Fibroblast of villous mesenchyme (primary cell): ENCODE results near the gene C11orf54. TPM values are rescaled to one million over a fixed set of nuclear protein-coding genes. Genes with fewer than 3 reads are reported as not detected.

Experiments
- DNase-seq: peaks from one replicate; pipeline ENCODE4 v3.0.0-alpha.2; 2010; ENCODE audit warnings: low read depth
- H3K4me3 ChIP-seq: 2 replicates; pipeline ENCODE4 v1.5.1; 2011; ENCODE audit warnings: low read depth, mild to moderate bottlenecking, low read length
- total RNA-seq: library from RNA; depleted of rRNA; stranded (reverse); fragments of >200 nt; gene quantifications from 2 replicates; pipeline ENCODE4 v1.2.3, GENCODE V29; 2012
- TF ChIP-seq, protein P1 (sequence below): IDR thresholded peaks from 2 replicates; pipeline ENCODE4 v1.5.1; 2012; ENCODE audit warnings: low read depth, mild to moderate bottlenecking, low read length; ENCODE audit not compliant: insufficient read depth

The C11orf54 gene
- total RNA-seq, 1 donor: 13.8 TPM

DNA sequence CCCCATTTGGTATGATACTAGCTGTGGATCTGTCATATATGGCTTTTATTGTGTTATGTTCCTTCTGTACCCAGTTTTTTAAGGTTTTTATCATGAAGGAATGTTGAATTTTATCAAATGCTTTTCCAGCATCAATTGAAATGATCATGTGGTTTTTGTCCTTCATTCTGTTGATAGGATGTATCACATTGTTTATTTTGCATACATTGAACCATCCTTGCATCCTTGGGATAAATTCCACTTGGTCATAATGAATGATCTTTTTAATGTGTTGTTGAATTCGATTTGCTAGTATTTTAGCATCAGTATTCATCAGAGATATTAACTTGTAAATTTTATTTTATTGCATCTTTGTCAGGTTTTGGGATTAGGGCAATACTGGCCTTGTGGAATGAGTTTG, 31.2 kb upstream of the C11orf54 start:
- TF ChIP-seq, protein P1, sequence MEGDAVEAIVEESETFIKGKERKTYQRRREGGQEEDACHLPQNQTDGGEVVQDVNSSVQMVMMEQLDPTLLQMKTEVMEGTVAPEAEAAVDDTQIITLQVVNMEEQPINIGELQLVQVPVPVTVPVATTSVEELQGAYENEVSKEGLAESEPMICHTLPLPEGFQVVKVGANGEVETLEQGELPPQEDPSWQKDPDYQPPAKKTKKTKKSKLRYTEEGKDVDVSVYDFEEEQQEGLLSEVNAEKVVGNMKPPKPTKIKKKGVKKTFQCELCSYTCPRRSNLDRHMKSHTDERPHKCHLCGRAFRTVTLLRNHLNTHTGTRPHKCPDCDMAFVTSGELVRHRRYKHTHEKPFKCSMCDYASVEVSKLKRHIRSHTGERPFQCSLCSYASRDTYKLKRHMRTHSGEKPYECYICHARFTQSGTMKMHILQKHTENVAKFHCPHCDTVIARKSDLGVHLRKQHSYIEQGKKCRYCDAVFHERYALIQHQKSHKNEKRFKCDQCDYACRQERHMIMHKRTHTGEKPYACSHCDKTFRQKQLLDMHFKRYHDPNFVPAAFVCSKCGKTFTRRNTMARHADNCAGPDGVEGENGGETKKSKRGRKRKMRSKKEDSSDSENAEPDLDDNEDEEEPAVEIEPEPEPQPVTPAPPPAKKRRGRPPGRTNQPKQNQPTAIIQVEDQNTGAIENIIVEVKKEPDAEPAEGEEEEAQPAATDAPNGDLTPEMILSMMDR: no peak
- no peak for DNase-seq
- H3K4me3 ChIP-seq: no peak overlapping the region

- no peak for DNase-seq
- H3K4me3 ChIP-seq: no peak overlapping the region
- TF ChIP-seq, protein P1: no peak
Observed at GRCh38 chr11:93712678-93713077, 28.8 kb upstream of the C11orf54 start.

GRCh38 chr11:93715797-93716396, 25.6 kb upstream of the C11orf54 start:
- no peak for DNase-seq
- no peak overlapping the region for H3K4me3 ChIP-seq
- TF ChIP-seq, protein P1: no peak

DNA sequence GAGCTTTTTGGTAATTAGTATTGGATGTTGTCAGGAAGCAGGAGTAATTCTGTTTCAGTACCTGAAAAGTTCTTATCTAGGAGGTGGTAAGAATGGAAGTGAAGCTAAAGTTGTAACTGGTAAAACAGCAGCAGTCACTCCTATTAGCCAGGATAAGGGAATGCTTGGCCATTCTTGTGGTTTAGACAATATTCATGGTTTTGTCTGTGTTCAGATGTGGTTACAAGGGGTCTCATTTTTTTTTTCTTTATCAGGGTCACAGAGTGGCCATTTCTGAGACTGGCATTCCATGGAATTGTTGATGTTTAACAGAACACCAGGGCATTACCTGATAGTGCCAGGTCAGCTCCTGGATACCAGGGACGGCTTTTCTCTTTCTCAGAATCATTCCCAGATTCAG, 24.0 kb upstream of the C11orf54 start:
- TF ChIP-seq, protein P1: no peak
- DNase-seq: no peak
- no peak overlapping the region for H3K4me3 ChIP-seq

DNA sequence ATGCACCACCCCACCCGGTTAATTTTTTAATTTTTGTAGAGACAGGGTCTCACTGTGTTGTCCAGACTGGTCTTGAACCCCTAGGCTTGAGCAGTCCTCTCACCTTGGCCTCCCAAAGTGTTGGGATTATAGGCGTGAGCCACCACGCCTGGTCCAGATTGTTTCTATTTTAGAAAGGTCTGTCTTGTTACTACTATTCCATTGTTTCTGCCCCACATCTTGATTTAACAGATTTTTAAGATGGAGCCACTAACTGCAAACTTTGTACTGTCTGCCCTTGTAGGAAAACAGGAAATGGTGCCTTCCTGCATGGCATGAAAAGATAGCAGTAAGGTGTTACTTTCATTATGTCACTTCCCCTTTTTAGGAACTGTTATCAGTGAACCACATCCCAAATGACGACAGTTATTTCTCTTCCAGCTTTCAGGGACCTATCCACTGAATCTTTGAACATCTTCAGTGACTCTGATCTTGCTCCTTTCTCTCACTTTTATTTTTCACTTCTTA, 23.4 kb upstream of the C11orf54 start:
- TF ChIP-seq, protein P1: no peak
- DNase-seq: no peak
- no peak overlapping the region for H3K4me3 ChIP-seq

DNA sequence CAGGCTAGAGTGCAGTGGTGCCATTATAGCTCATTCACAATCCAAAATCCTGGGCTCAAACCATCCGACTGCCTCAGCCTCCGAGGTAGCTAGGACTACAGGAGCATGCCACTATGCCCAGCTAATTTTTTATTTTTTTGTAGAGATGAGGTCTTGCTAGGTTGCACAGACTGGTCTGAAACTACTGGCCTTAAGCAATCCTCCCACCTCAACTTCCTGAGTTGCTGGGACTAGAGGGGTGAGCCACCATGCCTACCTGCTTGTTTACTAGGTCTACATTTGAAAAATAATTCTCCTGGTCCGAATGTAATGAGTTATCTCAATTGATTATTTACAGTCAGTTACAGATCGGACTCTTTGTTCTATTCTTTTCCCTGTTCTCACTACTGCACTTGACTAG, 22.2 kb upstream of the C11orf54 start:
- no peak overlapping the region for H3K4me3 ChIP-seq
- DNase-seq: no peak
- TF ChIP-seq, protein P1: no peak

- TF ChIP-seq, protein P1: no peak
- H3K4me3 ChIP-seq: no peak overlapping the region
- DNase-seq: no peak
Observed at GRCh38 chr11:93720522-93720921, 20.9 kb upstream of the C11orf54 start.
